NCI-H1048 (cell line): Measurements from ENCODE around the gene CRTC1.
"Not testable (repeated sequence)": the region's sequence is repeated elsewhere in the genome, so short reads cannot be mapped to it uniquely, and the experiment has no call there.

Experiments used
- DNase-seq: peaks from one replicate; lab custom pipeline; 2025; lab: John Stamatoyannopoulos, UW

CRTC1 gene

GRCh38 chr19:18729933-18730530 is 46.6 kb downstream of the CRTC1 start:
- DNase-seq: no peak

- DNase-seq: no peak
Observed at GRCh38 chr19:18730885-18731513, 47.5 kb downstream of the CRTC1 start.

- DNase-seq: no peak
Observed at GRCh38 chr19:18731562-18732008, 48.1 kb downstream of the CRTC1 start.

- DNase-seq: no peak
Observed at GRCh38 chr19:18733196-18733647, 49.7 kb downstream of the CRTC1 start.

- DNase-seq: not testable (repeated sequence)
Observed at GRCh38 chr19:18733762-18734332, 50.4 kb downstream of the CRTC1 start.

GRCh38 chr19:18735324-18735723 is 51.8 kb downstream of the CRTC1 start:
- no peak for DNase-seq

GRCh38 chr19:18735752-18736151 is 52.3 kb downstream of the CRTC1 start:
- DNase-seq: no peak

- DNase-seq: no peak
Observed at GRCh38 chr19:18736415-18737336, 53.2 kb downstream of the CRTC1 start.

- no peak for DNase-seq
Observed at GRCh38 chr19:18737337-18737953, 54.0 kb downstream of the CRTC1 start.

GRCh38 chr19:18737954-18738351 is 54.5 kb downstream of the CRTC1 start:
- no peak for DNase-seq

- no peak for DNase-seq
Observed at GRCh38 chr19:18738961-18739690, 55.6 kb downstream of the CRTC1 start.

- DNase-seq: no peak
Observed at GRCh38 chr19:18741124-18742121, 57.9 kb downstream of the CRTC1 start.

- no peak for DNase-seq
Observed at GRCh38 chr19:18742324-18742723, 58.8 kb downstream of the CRTC1 start.

GRCh38 chr19:18742838-18743783 is 59.6 kb downstream of the CRTC1 start:
- no peak for DNase-seq

GRCh38 chr19:18743784-18744418 is 60.4 kb downstream of the CRTC1 start:
- DNase-seq: no peak

GRCh38 chr19:18745012-18745735 is 61.7 kb downstream of the CRTC1 start:
- no peak for DNase-seq

- no peak for DNase-seq
Observed at GRCh38 chr19:18745931-18746330, 62.5 kb downstream of the CRTC1 start.
